Measurements from ENCODE around the gene PCBD2.

GRCh38 chr5:134905246-134905996, 490 bp downstream of the PCBD2 start:
- TF ChIP-seq EZH2 (IDR thresholded peaks at IDR 0.05), result no peak
- TF ChIP-seq POLR2AphosphoS5 (IDR thresholded peaks at IDR 0.05; ENCODE audit: borderline replicate concordance, low read depth, low read length), result no peak; the same call in 1 of the 2 replicates
- TF ChIP-seq FOXP2 (optimal IDR thresholded peaks at IDR 0.05; ENCODE audit: control extremely low read depth, extremely low read length, insufficient read depth), result no peak

All from SK-N-MC (cell line).